Suppressor macrophage treated with lipopolysaccharide for 4 hours (primary cell): ENCODE results near the gene NUP98.
A peak's percentile ranks its signal among the peaks of the same experiment; 100 is the strongest.

ENCODE experiments used
- DNase-seq: peaks from one replicate; pipeline ENCODE4 v3.0.0-alpha.2; 2020

Gene NUP98

DNA sequence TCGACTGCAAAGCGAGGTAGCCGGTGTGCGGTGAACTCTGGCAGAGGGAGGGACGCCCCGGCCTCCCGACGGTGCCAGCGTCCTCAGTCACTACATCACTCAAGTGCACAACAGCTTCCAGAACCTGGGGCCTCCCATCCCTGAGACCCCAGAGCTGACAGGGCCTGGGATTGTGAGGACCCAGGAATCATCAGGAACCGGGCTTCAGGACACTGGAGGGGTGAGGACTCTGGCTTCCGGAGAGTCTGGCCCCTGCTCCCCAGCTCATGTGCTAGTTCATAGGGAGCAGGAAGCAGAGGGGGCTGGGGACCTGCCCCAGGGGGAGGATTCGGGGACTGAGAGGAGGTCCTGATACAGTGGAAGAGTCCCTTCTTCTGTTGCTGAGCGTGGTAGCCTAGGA is 160.2 kb downstream of the NUP98 start:
- no peak for DNase-seq

DNA sequence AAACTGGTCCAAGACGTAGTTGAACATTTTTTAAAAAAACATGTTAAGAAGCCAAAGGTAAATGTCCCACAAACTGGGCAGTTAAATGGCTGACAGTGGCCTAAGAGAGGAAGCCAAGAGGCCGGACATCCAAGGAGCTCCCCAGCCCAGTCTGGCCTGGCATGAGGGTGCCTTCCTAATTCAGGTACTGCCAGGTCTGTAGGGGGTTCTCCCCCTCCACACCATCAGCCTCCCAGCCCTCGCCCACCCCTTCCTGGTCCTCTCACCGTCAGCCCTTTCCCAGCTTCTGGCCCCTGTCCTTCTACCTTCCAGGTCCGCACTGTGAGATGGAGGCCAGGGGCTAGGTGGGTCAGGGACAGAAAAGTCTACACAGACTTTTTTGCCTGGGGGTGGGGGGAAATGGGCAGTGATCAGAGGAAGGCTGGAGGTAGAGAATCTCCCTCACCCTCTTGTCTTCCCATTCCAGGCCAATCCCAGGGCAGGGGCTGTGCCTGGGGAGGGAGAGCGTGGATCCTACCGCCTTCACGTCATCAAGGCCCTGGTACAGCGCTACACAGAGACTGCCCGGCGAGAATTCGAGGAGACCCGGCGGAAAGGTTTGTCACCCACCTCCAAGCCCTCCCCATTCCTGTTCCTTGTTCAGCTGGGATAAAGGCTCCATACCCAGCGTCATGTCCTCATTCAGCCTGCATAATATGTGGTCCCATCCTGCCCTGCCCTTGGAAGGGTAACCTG is 161.5 kb downstream of the NUP98 start:
- no peak for DNase-seq

DNA sequence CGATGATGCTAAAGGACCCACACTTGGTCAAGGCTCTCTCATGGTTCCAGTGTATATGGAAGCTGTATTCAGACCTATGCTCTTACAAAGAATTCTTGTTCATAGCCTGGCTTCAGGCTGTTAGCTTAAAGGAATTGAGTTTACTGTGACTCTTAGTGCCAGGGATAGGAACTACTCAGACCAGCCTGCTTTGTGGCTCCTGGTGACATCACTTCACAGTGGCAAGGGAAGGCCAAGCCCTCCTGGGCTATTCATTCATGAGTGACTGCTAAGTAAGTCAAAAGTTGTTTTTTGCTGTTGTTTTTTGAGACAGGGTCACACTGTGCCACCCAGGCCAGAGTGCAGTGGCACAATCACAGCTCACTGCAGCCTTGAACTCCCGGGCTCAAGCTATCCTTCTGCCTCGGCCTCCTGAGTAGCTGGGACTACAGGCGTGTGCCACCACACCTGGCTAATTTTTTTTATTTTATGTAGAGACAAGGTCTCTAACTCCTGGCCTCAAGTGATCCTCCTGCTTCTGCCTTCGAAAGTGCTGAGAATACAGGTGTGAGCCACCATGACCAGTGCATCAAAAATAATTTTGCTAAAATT is 165.2 kb downstream of the NUP98 start:
- DNase-seq: no peak

DNA sequence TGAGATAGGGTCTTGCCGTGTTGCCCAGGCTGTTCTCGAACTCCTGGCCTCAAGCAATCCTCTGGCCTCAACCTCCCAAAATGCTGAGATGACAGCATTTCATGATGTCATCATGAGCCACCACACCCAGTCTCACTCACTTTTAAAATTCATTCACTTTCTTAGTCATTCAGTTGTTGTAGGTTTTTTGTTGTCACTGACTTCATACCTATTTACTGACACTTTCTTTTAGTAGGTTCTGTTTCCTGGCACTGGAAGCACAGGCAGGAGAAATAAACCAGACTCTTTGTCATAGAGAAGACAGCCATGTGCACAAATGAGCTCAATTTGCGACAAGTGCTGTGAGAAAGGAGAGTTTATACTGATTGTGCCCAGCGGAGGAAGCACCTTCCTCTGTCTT is 166.0 kb downstream of the NUP98 start:
- DNase-seq: no peak

DNA sequence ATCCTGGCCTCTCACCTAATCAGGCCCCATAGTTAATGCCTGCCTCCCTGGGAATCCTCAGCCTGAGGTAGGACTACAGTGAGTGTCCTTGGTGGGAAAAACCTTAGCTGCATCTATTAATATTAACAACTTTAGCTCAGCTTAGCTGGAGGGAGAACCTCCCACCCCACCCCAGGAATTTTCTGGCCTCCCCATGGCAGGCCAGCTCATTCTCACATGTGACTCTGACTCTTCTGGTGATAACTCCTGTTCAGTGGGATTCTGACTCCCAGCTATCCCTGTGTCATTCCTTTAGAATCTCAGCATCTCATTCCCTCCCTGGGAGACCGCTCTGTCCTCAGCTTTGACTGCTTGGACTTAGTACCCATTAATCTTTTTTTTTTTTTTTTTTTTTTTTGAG is 170.1 kb downstream of the NUP98 start:
- no peak for DNase-seq

DNA sequence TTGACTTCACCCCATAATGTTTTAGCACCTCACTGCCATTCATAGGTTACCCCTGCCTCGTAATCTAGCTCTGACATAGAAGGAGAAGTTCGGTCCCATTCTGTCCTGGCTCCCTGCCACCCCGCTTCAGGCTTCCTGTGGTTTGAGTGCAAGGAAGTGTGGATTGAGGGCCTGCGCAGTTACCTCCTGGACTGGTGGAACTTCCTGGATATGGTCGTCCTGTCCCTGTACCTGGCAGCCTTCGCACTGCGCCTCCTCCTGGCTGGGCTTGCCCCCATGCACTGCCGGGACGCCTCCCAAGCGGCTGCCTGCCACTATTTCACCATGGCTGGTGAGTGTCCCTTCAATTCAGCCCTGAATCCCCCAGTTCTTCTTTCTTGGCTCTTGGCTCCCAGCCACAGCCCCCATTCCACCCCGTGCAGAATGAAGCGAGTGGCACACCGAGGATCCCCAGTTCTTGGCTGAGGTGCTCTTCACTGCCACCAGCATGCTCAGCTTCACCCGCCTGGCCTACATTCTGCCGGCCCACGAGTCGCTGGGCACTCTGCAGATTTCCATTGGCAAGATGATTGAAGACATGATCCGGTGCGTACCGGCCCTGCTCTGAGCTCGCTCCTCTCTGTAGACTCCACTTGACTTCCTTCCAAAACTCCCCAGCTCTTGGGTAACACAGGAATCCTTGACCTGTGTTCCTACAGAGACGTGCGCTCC is 170.9 kb downstream of the NUP98 start:
- peak; percentile 56 for DNase-seq
